GM23338 (cell line): ENCODE data around the gene FETUB.

Experiments used
- CTCF ChIP-seq, 2 experiments: fragments of 200-600 bp in 1 of 2; sonication (generic) in 1 of 2; conservative IDR thresholded peaks; 2 replicates each; pipeline versions ENCODE4 v1.5.1 to v1.6.1; 2016 to 2017; ENCODE audit warnings: antibody characterized with exemption in 2 of 2, low read depth in 2 of 2, mild to moderate bottlenecking in 2 of 2, moderate library complexity in 1 of 2
- ETS1 ChIP-seq: IDR thresholded peaks from 2 replicates; pipeline ENCODE4 v1.6.1; 2016; ENCODE audit warnings: antibody characterized with exemption
- EZH2 ChIP-seq: fragments of 200-600 bp; sonication (generic); IDR thresholded peaks from one replicate; pipeline ENCODE4 v1.8.0; 2017; ENCODE audit warnings: antibody characterized with exemption, mild to moderate bottlenecking, low read depth; ENCODE audit not compliant: unreplicated experiment
- EZH2phosphoT487 ChIP-seq: fragments of 200-600 bp; sonication (generic); IDR thresholded peaks from one replicate; pipeline ENCODE4 v1.8.1; 2018; ENCODE audit warnings: antibody characterized with exemption; ENCODE audit not compliant: unreplicated experiment
- JUNB ChIP-seq: IDR thresholded peaks from one replicate; pipeline ENCODE4 v1.6.1; 2016; ENCODE audit warnings: antibody characterized with exemption; ENCODE audit not compliant: unreplicated experiment
- POLR2AphosphoS5 ChIP-seq: IDR thresholded peaks from 2 replicates; pipeline ENCODE4 v1.6.1; 2016; ENCODE audit warnings: antibody characterized with exemption, low read depth
- REST ChIP-seq: IDR thresholded peaks from one replicate; pipeline ENCODE4 v1.6.1; 2018; ENCODE audit warnings: antibody characterized with exemption; ENCODE audit not compliant: unreplicated experiment
- ZNF114 ChIP-seq: fragments of 250-450 bp; sonication (Bioruptor Pico); IDR thresholded peaks from 2 replicates; pipeline ENCODE4 v1.5.0; 2020; ENCODE audit warnings: mild to moderate bottlenecking, moderate library complexity
- ZNF331 ChIP-seq: fragments of 250-450 bp; sonication (Bioruptor Pico); IDR thresholded peaks from 2 replicates; pipeline ENCODE4 v1.5.0; 2020; ENCODE audit warnings: low read depth, mild to moderate bottlenecking, moderate library complexity
- ZNF462 ChIP-seq: fragments of 250-450 bp; sonication (Bioruptor Pico); IDR thresholded peaks from 2 replicates; pipeline ENCODE4 v1.5.0; 2020; ENCODE audit warnings: mild to moderate bottlenecking, moderate library complexity

GRCh38 chr3:186590580-186591295, 49.5 kb upstream of the FETUB start:
- TF ChIP-seq CTCF (conservative IDR thresholded peaks at IDR 0.05; ENCODE audit: low read depth in 2 of 2) (no peak), ZNF114 (CRISPR knock-in tag) (no peak), JUNB (no peak), EZH2 (no peak), ETS1 (no peak), POLR2AphosphoS5 (no peak), REST (no peak), ZNF331 (no peak), EZH2phosphoT487 (no peak), ZNF462 (no peak)
